H1 (cell line): ENCODE measurements around the gene TTLL9. TPM values are rescaled to one million over a fixed set of nuclear protein-coding genes. Genes with fewer than 3 reads are reported as not detected.

Experiments used
- BACH1 ChIP-seq: IDR thresholded peaks from 2 replicates; pipeline ENCODE4 v1.6.1; 2012; ENCODE audit warnings: low read length, improper control_type of control experiment
- CEBPB ChIP-seq: IDR thresholded peaks from 2 replicates; pipeline ENCODE4 v1.6.1; 2012; ENCODE audit warnings: low read depth, low read length
- CREB1 ChIP-seq: IDR thresholded peaks from 2 replicates; pipeline ENCODE4 v1.6.1; 2012; ENCODE audit warnings: inconsistent platforms
- HDAC6 ChIP-seq: IDR thresholded peaks from one replicate; pipeline ENCODE4 v1.7.1; 2012; ENCODE audit warnings: low read depth, mild to moderate bottlenecking, inconsistent platforms, low read length, moderate library complexity
- KDM1A ChIP-seq: fragments of 200-600, 300-600 bp; sonication (generic); IDR thresholded peaks from 2 replicates; pipeline ENCODE4 v1.7.1; 2016; ENCODE audit warnings: mild to moderate bottlenecking, low read length, borderline replicate concordance
- RNF2 ChIP-seq: fragments of 200-900, 300-1000 bp; sonication (generic); IDR thresholded peaks from 2 replicates; pipeline ENCODE4 v1.7.1; 2016; ENCODE audit warnings: borderline replicate concordance, low read depth, mild to moderate bottlenecking, antibody characterized with exemption, low read length; ENCODE audit not compliant: poor library complexity, severe bottlenecking; ENCODE audit errors: missing control alignments
- RXRA ChIP-seq: IDR thresholded peaks from 2 replicates; pipeline ENCODE4 v1.6.1; 2011; ENCODE audit warnings: low read depth, mild to moderate bottlenecking, low read length, moderate library complexity; ENCODE audit not compliant: insufficient read depth
- polyA plus RNA-seq, 7 experiments: library from polyadenylated mRNA; depleted of rRNA in 3 of 7; stranded (reverse) in 5 of 7; unstranded in 2 of 7; fragments of >200 nt in 5 of 7; fragments of 200-250 nt in 2 of 7; gene quantifications; 1 replicate in 5 of 7; 2 replicates in 1 of 7; 4 replicates in 1 of 7; pipeline versions ENCODE4 v1.2.1 to v1.2.3, GENCODE V29; 2011 to 2013; ENCODE audit warnings: missing spikeins in 2 of 7, mixed read lengths in 2 of 7
- total RNA-seq: library from RNA; stranded (reverse); fragmentation: NEBNext Ultra II Directional; extraction: Animal tissue kit (Norgen Biotek cat#: 25700); gene quantifications from 2 replicates; pipeline ENCODE4 v1.2.1, GENCODE V29; 2021
- TF ChIP-seq, protein P1 (sequence below): fragments of 300-600 bp; sonication (generic); IDR thresholded peaks from 2 replicates; pipeline ENCODE4 v1.7.1; 2012; ENCODE audit warnings: low read length, moderate library complexity, mild to moderate bottlenecking, inconsistent platforms; ENCODE audit not compliant: insufficient replicate concordance
- TF ChIP-seq, protein P2 (sequence below), 3 experiments: IDR thresholded peaks; 1 replicate in 2 of 3; 2 replicates in 1 of 3; pipeline versions ENCODE4 v1.5.1 to v1.6.1; 2011; ENCODE audit warnings: low read length in 3 of 3, mild to moderate bottlenecking in 3 of 3, inconsistent platforms in 2 of 3, low read depth in 1 of 3, moderate library complexity in 1 of 3; ENCODE audit not compliant: insufficient read depth in 1 of 3; ENCODE audit errors: control extremely low read depth in 1 of 3

The TTLL9 gene
- total and polyA plus RNA-seq, 2 of the 8 experiments (the other 6 are each of a cell fraction or from before 2014, with no cell fraction given) = 0.06 TPM; not detected in 1

DNA sequence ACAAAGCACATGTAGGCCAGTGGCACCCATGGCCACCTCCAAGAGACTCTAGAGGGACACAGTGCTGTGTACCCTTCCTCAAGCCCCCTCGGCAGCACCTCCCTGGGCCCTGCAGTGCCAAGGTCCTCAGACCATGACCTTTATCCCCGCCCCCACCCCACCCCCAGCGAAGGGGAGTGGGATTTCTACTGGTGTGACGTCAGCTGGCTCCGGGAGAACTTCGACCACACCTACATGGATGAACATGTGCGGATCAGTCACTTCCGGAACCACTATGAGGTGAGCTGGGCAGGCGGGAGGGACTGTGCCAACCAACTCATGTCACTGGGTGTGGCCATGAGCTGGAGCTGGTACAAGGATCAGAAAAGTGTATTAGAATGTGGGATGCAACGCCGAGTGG lies 38.0 kb downstream of the TTLL9 start (continued):
- TF ChIP-seq, protein P1, sequence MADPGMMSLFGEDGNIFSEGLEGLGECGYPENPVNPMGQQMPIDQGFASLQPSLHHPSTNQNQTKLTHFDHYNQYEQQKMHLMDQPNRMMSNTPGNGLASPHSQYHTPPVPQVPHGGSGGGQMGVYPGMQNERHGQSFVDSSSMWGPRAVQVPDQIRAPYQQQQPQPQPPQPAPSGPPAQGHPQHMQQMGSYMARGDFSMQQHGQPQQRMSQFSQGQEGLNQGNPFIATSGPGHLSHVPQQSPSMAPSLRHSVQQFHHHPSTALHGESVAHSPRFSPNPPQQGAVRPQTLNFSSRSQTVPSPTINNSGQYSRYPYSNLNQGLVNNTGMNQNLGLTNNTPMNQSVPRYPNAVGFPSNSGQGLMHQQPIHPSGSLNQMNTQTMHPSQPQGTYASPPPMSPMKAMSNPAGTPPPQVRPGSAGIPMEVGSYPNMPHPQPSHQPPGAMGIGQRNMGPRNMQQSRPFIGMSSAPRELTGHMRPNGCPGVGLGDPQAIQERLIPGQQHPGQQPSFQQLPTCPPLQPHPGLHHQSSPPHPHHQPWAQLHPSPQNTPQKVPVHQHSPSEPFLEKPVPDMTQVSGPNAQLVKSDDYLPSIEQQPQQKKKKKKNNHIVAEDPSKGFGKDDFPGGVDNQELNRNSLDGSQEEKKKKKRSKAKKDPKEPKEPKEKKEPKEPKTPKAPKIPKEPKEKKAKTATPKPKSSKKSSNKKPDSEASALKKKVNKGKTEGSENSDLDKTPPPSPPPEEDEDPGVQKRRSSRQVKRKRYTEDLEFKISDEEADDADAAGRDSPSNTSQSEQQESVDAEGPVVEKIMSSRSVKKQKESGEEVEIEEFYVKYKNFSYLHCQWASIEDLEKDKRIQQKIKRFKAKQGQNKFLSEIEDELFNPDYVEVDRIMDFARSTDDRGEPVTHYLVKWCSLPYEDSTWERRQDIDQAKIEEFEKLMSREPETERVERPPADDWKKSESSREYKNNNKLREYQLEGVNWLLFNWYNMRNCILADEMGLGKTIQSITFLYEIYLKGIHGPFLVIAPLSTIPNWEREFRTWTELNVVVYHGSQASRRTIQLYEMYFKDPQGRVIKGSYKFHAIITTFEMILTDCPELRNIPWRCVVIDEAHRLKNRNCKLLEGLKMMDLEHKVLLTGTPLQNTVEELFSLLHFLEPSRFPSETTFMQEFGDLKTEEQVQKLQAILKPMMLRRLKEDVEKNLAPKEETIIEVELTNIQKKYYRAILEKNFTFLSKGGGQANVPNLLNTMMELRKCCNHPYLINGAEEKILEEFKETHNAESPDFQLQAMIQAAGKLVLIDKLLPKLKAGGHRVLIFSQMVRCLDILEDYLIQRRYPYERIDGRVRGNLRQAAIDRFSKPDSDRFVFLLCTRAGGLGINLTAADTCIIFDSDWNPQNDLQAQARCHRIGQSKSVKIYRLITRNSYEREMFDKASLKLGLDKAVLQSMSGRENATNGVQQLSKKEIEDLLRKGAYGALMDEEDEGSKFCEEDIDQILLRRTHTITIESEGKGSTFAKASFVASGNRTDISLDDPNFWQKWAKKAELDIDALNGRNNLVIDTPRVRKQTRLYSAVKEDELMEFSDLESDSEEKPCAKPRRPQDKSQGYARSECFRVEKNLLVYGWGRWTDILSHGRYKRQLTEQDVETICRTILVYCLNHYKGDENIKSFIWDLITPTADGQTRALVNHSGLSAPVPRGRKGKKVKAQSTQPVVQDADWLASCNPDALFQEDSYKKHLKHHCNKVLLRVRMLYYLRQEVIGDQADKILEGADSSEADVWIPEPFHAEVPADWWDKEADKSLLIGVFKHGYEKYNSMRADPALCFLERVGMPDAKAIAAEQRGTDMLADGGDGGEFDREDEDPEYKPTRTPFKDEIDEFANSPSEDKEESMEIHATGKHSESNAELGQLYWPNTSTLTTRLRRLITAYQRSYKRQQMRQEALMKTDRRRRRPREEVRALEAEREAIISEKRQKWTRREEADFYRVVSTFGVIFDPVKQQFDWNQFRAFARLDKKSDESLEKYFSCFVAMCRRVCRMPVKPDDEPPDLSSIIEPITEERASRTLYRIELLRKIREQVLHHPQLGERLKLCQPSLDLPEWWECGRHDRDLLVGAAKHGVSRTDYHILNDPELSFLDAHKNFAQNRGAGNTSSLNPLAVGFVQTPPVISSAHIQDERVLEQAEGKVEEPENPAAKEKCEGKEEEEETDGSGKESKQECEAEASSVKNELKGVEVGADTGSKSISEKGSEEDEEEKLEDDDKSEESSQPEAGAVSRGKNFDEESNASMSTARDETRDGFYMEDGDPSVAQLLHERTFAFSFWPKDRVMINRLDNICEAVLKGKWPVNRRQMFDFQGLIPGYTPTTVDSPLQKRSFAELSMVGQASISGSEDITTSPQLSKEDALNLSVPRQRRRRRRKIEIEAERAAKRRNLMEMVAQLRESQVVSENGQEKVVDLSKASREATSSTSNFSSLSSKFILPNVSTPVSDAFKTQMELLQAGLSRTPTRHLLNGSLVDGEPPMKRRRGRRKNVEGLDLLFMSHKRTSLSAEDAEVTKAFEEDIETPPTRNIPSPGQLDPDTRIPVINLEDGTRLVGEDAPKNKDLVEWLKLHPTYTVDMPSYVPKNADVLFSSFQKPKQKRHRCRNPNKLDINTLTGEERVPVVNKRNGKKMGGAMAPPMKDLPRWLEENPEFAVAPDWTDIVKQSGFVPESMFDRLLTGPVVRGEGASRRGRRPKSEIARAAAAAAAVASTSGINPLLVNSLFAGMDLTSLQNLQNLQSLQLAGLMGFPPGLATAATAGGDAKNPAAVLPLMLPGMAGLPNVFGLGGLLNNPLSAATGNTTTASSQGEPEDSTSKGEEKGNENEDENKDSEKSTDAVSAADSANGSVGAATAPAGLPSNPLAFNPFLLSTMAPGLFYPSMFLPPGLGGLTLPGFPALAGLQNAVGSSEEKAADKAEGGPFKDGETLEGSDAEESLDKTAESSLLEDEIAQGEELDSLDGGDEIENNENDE = no peak
- TF ChIP-seq CEBPB (no peak), KDM1A (no peak), RNF2 (no peak), BACH1 (no peak), HDAC6 (no peak), CREB1 (no peak), RXRA (no peak)
- TF ChIP-seq, protein P2, sequence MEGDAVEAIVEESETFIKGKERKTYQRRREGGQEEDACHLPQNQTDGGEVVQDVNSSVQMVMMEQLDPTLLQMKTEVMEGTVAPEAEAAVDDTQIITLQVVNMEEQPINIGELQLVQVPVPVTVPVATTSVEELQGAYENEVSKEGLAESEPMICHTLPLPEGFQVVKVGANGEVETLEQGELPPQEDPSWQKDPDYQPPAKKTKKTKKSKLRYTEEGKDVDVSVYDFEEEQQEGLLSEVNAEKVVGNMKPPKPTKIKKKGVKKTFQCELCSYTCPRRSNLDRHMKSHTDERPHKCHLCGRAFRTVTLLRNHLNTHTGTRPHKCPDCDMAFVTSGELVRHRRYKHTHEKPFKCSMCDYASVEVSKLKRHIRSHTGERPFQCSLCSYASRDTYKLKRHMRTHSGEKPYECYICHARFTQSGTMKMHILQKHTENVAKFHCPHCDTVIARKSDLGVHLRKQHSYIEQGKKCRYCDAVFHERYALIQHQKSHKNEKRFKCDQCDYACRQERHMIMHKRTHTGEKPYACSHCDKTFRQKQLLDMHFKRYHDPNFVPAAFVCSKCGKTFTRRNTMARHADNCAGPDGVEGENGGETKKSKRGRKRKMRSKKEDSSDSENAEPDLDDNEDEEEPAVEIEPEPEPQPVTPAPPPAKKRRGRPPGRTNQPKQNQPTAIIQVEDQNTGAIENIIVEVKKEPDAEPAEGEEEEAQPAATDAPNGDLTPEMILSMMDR (IDR thresholded peaks at IDR 0.05; ENCODE audit: control extremely low read depth in 1 of 3, insufficient read depth in 1 of 3, low read depth in 1 of 3, low read length in 3 of 3) = no peak
